D721Med (cell line): ENCODE results near the gene MAP3K1.

Experiments
- DNase-seq: peaks from one replicate; pipeline ENCODE4 v3.0.0; 2011; ENCODE audit warnings: low spot score; ENCODE audit not compliant: insufficient read length
- FAIRE-seq: peaks from 2 replicates; lab custom pipeline; 2011; peaks lifted over from hg19 to GRCh38; lab: Jason Lieb, UNC
- TF ChIP-seq, protein P1 (sequence below): IDR thresholded peaks from 2 replicates; pipeline ENCODE4 v1.5.1; 2012; ENCODE audit warnings: mild to moderate bottlenecking, control low read depth; ENCODE audit not compliant: insufficient read depth; ENCODE audit errors: missing control alignments

Gene MAP3K1

DNA sequence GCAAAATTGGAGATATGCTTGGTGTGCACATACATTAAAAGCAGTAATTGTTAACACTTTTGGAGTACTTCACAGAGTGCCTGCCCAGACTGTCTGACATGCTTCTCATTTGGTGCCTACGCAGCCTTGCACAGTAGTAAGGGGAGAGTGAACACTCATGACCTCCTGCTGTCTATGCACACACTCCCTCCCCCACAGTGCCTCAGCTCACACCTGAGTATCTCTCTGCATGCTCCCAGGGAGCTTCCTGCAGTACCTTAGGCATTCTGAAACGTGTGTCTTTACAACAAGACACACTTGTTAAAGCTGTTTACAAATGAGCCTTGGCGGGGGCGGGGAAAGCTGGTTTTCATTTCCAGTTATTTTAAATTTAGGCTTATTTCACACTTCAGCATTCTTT, 18.0 kb downstream of the MAP3K1 start:
- TF ChIP-seq, protein P1, sequence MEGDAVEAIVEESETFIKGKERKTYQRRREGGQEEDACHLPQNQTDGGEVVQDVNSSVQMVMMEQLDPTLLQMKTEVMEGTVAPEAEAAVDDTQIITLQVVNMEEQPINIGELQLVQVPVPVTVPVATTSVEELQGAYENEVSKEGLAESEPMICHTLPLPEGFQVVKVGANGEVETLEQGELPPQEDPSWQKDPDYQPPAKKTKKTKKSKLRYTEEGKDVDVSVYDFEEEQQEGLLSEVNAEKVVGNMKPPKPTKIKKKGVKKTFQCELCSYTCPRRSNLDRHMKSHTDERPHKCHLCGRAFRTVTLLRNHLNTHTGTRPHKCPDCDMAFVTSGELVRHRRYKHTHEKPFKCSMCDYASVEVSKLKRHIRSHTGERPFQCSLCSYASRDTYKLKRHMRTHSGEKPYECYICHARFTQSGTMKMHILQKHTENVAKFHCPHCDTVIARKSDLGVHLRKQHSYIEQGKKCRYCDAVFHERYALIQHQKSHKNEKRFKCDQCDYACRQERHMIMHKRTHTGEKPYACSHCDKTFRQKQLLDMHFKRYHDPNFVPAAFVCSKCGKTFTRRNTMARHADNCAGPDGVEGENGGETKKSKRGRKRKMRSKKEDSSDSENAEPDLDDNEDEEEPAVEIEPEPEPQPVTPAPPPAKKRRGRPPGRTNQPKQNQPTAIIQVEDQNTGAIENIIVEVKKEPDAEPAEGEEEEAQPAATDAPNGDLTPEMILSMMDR: no peak
- no peak for FAIRE-seq
- DNase-seq: no peak

DNA sequence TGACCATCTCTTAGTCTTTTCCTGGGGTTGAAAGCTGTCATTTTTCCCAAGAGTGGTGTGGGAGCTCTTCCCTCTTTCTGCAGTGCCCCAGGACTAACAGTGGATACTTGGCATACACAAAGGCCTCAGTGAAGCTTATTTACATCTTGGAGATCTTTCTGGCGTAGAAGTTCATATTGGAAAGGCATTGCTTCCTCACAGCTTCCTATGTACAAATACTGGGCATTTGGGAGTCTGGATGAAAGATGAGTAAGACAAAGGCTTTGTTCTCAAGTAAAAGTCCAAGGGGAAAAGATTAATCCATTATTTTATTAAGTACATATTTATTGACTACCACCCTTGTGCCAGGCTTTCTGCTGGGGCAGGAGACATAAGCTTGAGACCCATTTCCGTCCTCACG, 22.0 kb downstream of the MAP3K1 start:
- no peak for FAIRE-seq
- DNase-seq: no peak
- TF ChIP-seq, protein P1: no peak

- no peak for DNase-seq
- FAIRE-seq: no peak
- TF ChIP-seq, protein P1: no peak
Observed at GRCh38 chr5:56837956-56838355, 22.6 kb downstream of the MAP3K1 start.

DNA sequence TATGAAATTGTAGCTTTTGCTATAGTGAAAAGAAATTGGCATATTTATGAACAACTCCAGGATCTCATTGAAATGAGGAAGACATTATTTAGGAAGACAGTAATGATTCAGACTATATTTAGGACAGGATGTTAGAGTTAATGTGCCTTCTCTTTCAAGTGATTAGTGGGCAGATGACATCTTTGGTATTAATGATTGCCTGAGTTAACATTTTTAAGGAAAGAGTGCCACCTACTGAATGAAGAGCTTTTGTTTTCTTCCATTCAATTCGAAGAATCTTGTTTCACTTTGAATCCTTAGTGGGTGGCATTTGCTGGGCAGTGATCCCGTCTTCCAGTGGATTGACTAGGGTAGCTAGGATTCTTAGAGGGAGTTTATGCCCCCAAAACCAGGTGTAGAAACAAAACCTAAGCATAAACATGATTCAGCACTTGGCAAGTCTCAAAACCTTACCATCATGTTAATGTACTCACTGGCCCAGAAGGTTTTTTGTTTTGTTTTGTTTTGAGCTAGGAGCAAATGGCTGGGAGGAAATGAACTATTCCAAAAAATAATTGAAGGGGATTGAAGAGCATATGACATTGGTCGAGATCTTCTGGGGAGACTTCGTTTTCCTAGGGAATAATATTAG, 23.2 kb downstream of the MAP3K1 start:
- FAIRE-seq: peak; percentile 92
- DNase-seq: no peak
- TF ChIP-seq, protein P1: peak; percentile 71

DNA sequence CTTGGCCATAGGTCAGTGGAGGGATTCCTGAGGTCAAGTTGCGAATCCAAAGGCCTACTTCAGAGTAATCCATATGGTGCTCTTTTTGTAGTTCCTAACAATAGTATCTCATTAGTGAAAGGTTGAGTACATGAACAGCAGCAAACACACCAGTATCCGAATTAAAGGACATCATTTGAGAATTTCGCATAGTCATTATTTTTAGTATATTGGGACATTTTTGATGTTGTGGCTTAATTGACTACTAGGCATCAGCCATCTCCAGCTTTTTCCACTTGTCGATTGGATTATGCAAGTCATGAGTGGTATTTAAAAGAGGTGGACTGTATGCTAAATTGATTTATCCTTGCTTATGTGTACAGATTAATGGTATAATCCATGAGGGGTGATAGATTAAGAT, 23.7 kb downstream of the MAP3K1 start:
- TF ChIP-seq, protein P1: no peak
- FAIRE-seq (no peak), DNase-seq (no peak)

- FAIRE-seq (no peak), DNase-seq (no peak)
Observed at GRCh38 chr5:56840597-56840996, 25.2 kb downstream of the MAP3K1 start.

DNA sequence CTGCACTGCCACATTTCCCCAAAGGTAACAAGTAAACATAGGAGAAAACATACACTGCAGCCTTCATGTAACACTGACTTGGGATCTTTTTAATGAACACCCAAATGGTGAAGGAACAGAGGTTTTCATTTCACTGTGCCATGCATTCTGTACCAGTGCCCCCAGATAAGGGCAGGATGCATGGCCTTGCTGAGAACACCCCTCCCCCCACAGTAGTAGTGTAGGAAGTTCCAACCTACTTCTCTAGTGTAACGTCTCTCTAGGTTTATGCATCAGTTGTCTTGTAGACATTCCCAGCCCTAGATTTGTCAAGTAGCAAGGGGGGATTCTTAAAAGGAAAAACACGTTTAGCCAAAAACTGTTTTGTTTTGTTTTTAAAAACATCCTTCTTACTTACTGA, 29.9 kb downstream of the MAP3K1 start:
- TF ChIP-seq, protein P1: no peak
- no peak for DNase-seq
- FAIRE-seq: no peak

More at GRCh38 chr5:56840597-56840996, 25.2 kb downstream of the MAP3K1 start:
- TF ChIP-seq, protein P1: no peak
